Cortex of kidney (tissue), 1 donor: ENCODE results near the gene CST9L.

Source experiments
- DNase-seq: peaks from one replicate; lab custom pipeline; 2025; lab: John Stamatoyannopoulos, UW

The CST9L gene

DNA sequence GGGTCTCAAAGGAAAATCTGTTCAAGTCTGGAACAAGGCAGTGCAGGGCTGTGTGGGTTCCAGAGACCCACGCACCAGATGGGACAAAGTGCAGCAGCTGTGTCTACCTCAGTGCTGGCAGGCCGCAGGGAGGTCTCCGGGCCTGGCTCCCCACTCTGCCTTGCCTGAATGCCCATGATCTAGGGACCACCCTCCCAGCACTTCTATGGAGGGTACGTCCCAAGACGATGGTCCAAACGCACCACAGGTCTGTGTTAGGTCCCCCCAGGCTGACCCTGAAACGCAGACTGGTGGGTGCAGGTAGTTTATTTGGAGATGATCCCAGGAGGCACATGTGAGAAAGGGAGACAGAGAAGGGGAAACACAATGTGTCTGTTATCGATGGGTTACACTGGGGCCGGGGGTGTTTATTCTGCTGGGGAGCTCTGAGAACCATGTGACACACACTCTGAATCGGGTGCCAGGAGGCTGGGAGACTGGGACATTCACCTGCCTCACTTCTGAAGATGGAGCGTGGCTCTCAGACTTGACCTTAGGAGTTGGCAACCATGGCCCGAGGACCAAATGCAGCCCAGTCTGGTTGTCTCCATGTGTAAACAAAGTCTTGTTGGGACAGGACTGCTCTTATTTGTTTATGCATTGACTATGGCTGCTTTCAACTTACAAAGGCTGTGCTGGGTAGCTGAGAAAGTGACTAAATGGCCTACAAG, 21.7 kb downstream of the CST9L start:
- no peak for DNase-seq

DNA sequence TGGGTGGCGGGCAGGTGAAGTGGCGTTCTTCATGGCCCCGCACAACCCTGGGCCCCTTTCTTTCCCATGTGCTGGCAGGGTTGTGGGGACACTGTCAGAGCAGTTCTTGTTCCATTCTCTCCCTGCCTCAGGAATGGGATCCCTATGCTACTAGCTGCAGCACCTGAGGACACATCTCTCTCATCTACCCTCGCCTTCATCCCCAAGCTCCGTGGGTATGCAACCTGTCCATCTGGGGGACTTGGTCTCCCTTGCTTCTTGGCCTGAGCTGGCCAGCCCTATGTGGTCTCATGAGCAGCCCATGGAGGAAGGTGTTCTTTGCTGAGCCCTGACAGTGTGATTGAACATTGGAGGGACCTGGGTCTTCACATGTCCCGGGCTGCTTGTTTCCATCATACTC, 24.2 kb downstream of the CST9L start:
- DNase-seq, result no peak

DNA sequence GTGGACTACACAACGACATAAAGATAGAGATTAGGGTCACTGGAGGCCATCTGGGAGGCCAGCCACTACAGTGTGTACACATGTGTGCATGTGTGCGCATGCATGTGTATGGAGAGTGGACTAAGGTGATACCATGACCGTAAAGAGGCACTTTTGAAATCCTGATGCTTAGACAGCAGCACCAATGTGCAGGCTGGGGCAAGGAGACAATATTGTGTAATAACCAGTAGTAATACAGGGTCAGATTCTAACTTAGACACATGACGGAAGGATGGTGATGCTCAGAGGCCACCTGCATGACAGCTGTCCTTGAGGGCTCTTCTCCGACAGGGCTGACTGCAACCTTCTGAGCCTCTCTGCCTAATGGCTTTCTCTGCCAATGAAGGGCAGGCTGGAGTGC, 25.5 kb downstream of the CST9L start:
- no peak for DNase-seq

DNA sequence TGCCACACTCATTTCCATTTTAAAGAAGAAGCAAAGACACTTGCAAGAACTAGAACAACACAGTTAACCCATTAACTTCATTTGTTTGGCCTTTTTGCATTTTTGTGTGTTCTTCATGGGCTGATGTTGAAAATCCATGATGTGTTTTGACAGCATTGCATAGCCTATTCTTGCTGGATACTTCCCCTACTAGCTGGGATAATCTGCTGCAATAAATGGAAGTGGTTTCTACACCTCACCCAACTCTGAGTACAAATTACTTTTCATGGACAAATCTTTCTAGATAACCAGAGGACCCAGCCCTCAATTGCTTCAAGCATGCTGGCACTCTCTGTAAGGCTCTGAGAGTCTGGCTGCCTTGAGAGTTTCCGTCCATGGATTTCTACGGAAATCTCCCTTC, 26.5 kb downstream of the CST9L start:
- no peak for DNase-seq

DNA sequence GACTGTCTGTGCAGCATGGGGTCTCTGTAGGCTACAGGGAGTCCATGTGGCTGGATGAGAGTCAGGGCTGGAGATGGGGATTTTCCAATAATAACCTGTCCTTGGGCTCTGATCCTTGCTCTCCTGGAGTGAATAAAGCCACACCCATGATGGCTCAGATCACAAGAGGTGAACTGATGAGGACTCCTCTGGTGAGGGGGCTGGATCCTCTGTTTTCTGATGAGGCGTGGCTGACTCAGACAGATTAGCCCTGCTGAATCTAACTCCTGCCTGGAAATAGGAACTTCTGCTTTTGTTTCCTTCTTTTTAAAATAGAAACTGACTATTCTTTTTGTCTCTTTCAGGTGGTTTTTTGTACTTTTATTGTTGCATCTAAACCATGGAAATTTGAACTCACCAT, 27.0 kb downstream of the CST9L start:
- no peak for DNase-seq

DNA sequence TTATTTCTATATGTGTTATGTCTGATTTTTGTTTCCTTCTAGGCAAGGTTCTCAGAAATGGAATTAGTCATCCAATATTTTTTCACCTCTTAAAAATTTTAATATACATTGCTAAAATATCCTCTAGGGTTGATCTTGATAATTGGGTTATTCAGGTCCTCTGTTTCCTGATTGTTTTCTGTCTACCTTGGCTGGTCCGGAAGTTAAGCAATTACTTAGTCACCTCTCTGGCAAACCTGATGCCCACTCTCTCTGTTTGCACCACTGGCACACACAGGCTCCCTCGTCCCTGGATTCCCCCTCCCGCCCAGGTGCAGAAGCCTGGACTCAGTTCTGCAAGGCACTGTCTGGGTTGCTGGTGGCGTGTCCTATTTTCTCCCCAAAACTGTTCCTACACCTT, 27.7 kb downstream of the CST9L start:
- no peak for DNase-seq

DNA sequence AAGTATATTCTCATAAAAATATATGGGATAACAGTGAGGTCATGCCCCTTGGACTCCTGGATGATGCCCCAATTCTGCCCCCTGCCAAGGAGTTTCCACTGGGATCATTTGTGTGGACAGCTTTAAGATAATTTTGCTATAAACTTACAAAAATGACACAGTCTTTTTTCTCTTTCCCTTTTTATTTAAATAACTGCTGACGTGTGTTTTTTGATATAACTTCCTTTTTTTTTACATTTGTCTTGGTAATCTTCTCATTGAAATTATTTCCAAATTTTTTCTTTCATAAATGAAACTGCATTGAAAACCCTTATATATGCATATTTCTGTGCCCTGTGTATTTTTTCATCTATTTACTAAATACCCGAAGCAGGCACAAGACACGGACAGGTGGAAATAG, 31.3 kb downstream of the CST9L start:
- DNase-seq, result no peak

DNA sequence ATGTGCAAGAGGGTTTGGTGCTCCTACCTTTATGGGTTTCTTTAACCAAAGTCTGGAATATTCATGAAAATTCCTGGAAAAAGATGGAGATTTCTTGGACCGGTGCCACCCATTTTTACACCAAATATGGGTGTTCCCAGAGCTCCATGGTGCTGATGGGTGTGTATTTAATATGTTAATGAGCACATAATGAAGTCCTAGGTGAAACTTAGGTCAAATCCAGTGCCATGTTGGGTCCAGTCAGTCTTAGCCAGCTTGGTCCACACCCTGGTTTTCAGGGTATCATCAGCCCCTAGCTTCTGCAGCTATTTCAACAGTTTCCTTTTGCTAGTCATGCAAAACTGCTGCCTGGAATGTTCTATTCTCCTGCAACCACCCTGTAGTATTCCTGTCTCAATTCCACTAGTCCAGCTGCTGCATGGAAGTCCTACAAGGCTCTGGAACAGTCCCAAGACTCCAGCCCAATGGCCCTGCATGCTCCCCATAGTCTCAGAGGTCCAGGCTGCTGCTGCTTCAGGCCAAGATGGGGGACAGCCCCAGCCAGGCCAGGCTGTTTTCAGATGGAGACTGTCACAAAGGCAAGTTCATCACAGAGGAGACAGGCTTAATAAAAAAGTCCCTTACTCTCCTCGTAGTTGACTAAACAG, 31.8 kb downstream of the CST9L start:
- no peak for DNase-seq

DNA sequence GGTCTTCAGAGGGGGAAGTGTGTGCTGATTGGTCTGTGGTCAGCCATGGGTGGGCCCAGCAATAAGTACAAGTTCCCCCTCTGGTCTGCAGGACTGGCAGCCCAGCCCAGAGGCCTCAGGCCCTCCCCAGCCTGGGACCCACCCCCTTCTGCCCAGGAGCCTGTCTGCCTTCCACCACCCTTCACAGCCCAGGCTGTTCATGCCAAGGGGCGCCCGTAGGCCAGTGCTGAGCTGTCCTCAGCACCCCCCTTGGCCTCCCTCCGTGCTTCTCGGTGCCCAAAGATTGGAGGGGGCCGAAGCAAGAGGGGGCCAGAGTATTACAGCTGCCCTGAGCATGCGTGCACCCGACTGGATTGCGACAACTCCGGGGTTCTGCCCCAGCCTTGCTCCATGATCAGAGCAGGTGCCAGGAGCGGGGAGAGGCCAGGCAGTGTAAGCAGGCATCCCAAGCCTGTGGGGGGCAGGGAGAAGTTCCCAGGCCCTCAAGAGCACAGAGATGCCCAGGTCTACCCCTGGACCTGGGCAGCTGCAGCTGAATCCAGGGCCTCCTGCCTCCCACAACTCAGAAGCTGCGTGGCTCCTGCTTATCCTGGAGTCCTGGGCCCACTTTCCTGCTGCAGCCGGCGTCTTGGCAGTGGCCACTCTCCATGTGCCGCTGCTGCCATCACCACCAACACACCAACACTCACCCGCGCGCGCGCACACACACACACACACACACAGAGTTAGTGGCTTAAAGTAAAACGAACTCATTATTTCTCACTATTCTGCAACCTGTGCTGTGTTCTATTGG, 33.3 kb downstream of the CST9L start:
- no peak for DNase-seq

DNA sequence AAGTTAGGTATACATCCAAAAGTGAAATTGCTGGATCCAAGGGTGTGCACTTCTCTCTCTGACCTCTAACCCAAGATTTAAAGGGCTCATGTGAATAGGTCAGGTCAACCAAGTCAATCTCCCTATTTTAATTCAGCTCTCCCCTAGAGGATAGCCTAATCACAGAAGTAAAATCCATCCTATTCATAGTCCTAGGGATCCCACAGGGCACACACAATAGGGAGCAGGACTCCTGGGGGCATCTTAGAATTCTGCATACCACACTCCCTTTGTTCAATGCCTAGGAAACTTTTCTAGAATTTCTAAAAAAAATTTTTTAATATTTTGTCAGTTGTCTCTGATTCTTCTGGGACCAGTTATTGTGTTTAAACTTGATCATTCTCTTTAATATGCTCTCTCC, 35.1 kb downstream of the CST9L start:
- no peak for DNase-seq

DNA sequence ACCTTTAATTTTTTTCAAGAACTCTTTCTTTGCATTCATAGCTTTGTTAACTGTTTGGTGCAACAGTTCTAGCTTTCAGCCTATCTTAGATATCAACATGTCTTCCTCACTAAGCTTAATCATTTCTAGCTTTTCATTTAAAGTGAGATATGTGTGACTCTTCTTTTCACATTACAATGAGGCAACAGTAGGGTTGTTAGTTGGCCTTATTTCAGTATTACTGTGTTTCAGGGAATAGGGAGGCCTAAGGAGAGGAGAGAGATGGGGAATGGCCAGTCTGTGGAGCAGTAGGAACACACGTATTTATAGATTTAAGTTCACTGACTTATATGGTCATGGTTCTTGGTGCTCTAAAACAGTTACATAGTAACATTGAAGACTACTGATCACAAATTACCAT, 35.8 kb downstream of the CST9L start:
- no peak for DNase-seq

DNA sequence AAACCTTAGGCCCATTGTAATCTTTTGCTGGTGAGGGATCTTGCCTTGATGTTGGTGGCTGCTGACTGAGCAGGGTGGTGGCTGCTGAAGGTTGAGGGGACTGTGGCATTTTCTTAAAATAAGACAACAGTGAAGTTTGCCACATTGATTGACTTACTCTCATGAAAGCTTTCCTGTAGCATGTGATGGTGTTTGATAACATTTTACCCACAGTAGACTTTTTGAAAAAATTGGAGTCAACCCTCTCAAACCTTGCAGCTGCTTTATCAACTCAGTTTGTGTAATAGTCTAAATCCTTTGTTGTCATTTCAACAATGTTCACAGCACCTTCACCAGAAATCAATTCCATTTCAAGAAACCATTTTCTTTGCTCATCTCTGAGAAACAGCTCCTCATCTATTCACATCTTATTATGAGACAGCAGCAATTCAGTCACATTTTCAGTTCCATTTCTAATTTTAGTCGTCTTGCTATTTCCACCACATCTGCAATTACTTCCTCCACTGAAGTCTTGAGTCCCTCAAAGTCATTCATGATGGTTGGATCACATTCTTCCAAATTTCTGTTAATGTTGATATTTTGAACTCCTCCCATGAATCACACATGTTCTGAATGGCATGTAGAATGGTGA, 37.2 kb downstream of the CST9L start:
- no peak for DNase-seq

DNA sequence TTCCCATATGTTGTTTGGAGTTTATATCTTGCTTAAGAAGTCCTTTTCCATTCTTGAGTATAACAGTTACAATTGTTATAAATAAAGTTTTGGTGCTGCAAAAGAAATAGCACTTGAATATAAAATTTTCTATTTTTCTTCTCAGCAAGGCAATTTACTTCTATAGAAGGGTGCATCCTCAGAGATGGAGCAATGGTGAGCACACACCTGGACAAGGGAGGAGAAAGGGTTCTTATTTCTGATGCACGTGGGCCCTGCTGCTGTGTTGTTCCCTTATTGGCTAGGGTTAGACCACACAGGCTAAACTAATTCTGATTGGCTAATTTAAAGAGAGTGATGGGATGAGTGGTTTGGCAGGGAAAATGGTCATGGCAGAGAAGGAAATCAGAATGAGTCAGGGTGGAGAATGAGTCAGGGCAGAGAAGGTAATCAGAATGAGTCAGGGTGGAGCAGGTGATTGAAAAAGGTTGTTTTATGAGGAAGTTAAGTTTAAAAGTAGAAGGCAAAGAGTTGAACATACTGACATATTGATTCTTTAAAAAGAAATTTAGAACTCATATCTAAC, 39.3 kb downstream of the CST9L start:
- no peak for DNase-seq

DNA sequence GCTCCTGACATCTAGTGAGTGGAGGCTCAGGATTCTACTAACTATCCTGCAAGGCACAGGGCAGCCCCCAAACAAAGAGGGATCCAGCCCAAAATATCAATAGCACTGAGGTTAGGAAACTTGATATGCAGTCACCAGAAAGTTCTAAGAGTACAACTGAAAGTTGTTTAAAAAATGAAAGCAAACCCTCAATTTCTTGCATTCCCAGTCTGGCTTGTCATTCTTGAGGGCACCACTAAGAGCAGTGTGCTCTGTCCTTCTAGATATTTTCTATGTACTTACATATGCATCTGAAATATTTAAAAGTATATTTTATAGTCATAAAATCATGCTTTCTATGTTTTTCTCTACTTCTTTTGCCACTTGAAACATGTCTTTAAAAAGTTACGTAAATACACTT, 41.4 kb downstream of the CST9L start:
- DNase-seq, result no peak

DNA sequence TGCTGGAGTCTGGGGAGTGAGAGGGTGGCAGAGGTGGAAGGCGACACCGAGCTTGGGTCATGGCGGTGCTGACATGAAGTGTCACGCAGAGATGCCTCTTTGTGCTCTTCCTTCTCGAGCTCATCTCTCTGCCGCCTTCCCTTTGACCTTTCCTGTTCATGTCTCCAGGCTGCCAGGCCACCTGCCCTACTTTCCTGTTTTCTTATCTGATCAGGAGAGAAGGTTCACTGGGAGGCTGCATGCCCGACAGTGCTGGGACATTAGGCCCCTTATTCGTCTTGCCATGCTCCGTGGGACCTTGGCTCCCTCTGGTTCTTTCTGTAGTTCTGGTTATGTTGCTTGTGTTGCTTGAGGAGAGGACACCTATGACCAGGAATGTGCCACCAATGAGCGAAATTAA, 44.1 kb downstream of the CST9L start:
- no peak for DNase-seq

DNA sequence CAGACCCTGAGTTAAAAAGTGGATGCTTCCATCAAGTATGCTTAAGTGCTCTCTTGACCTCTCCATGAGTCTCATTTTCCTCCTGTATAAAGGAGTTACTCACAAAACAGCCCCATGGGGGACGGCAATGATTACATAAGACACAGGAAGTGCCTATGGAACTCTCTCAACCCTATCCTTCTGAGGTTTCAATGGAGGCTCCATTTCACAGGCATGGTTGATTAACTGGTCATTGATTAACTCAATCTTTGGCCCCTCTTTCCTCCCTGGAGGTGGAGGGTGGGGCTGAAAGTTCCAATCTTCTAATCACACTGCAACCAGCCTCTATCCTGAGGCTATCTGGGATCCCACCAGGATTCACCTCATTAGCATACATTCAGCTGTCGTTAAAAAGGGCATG, 48.1 kb downstream of the CST9L start:
- no peak for DNase-seq

DNA sequence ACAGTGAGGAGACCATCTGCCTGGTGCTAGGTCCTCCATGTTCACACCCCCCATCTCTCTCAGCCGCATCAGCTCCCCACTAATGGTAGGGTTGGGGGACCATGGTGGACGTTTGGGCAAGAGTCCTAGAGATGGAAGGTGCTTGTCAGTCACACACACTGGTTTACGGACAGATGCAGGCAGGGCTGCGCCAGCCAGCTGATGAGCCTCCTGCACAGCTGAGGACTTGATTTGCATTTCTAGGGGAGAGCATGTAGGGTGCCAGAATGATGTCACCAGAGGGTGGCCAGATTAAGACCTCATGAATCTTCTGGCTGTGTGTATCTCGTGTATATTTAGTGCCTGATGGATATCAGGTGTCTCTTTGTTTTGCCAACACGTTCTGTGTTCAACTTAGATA, 48.7 kb downstream of the CST9L start:
- no peak for DNase-seq

DNA sequence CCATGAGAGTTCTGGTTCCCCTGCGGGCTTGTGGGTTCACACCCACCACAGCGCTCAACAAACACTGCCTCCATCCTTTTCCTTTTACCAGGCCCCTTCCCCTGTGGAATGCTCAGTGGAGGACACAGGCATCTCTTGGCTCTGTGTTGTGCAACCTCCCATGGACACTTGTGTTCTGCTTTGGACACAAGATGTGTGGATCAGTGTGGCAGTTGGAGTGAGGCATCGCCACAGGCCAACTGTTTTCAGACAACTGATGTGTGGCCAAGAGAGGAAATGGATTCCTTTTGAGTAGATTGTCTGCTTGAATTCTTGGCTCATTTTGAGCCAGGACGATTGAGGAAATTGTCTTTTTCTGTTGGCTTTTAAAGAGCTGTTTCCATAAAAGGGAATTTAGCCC, 50.6 kb downstream of the CST9L start:
- no peak for DNase-seq

DNA sequence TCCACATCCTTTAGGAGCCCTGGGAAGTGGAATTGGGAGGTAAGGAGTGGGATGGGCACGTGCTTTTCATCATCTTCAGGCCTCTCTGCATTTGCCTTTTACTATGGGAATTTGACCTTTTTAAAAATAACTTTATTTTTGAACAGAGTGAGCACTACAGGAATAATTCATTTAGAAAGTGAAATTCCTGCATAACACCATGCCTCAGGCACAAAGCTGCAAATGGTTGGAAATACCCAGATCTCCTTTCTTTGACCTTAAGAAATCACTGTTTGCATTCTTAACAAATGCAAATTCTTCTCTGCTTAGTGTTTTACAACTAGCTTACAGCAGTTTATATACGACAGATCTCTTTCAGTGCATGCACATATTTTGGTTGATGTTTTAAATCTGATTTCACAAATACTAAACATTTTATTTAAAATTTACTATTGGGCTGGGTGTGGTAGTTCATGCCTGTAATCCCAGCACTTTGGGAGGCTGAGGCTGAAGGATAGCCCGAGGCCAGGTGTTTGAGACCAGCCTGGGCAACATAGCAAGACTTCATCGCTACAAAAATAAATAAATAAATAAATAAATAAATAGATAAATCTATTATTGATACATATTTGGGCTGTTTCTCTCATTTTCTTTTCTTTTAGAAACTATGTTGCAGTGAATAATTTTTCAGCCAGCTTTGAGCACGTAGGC, 52.9 kb downstream of the CST9L start:
- no peak for DNase-seq

DNA sequence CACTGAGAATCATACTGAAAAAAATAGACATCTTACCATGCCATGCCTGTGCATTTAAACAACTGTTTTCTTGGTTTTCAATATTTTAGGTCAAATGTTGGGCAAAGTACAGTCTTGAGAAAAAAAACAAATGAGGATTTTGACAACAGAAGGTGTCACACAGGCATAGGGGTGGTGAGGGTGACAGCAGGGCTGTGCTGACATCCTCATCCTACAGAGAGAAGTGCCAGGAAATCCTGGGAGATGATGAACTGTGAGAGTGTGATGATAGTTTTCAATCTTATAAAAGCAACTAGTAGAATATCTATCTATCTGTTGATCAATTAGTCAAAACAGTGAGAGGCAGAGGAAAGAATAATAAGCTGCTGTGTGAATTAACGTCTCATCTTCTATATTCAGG, 53.4 kb downstream of the CST9L start:
- no peak for DNase-seq
